ENCODE results near the gene TMEM250.

DNA sequence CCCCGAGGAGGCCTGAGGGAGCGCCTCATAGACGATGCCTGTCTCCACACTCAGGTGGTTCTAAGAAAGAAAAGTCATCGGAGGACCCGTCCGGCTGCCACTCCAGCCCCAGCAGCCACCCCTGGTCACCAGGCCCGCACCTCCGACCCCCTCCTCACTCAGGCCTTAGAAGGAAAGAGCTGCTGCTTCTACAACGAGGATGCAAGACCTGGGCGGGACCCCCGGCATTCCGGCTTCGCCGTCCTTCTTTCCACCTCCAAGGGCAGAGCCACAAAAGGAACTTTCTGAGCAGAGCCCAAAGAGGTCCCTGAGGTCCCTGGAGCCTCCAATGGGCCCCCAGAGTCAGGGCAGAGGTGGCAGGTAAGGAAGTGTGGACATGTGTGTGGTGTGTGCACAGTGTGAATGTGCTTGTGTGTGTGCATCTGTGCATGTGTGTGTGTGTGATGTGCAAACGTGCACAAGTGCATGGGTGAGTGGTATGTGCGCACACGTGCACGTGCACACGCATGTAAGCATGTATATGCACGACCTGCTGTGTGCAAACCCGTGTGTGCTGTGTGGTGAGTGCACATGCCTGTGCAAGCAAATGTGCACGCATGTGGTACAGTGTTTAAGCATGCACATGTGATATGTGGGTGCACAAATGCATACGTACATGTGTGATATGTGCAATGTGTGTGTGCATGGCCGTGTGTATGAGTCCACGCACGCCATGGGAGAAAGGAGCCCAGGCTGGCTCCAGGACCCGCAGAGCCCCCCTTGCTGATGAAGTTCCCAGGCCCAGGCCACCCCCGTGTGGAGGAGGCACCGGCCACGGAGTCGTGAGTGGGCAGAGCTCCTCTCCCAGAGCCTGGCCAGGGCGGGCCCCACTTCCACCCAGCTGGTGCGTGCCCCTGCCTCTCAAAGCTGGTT is 27.7 kb upstream of the TMEM250 start:
- TF ChIP-seq, protein P1, sequence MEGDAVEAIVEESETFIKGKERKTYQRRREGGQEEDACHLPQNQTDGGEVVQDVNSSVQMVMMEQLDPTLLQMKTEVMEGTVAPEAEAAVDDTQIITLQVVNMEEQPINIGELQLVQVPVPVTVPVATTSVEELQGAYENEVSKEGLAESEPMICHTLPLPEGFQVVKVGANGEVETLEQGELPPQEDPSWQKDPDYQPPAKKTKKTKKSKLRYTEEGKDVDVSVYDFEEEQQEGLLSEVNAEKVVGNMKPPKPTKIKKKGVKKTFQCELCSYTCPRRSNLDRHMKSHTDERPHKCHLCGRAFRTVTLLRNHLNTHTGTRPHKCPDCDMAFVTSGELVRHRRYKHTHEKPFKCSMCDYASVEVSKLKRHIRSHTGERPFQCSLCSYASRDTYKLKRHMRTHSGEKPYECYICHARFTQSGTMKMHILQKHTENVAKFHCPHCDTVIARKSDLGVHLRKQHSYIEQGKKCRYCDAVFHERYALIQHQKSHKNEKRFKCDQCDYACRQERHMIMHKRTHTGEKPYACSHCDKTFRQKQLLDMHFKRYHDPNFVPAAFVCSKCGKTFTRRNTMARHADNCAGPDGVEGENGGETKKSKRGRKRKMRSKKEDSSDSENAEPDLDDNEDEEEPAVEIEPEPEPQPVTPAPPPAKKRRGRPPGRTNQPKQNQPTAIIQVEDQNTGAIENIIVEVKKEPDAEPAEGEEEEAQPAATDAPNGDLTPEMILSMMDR (IDR thresholded peaks at IDR 0.05): no peak
- TF ChIP-seq POLR2AphosphoS5 (IDR thresholded peaks at IDR 0.05): no peak
- TF ChIP-seq EP300 (IDR thresholded peaks at IDR 0.05): no peak

Data from gastroesophageal sphincter (tissue), 3 donors.